Renal cortical epithelial cell (primary cell): ENCODE data around the gene TICAM1. TPM values are rescaled to one million over a fixed set of nuclear protein-coding genes. Genes with fewer than 3 reads are reported as not detected.
A peak's percentile ranks its signal among the peaks of the same experiment; 100 is the strongest.

ENCODE experiments used
- DNase-seq: peaks from one replicate; pipeline ENCODE4 v3.0.0-alpha.2; 2011; ENCODE audit warnings: low read depth
- total RNA-seq: library from RNA; depleted of rRNA; stranded (reverse); fragments of >200 nt; gene quantifications from 2 replicates; pipeline ENCODE4 v1.2.3, GENCODE V29; 2014

Gene TICAM1
- total RNA-seq, 1 donor from 2014 or later = 9.0 TPM

GRCh38 chr19:4772566-4772965 lies 58.9 kb downstream of the TICAM1 start:
- no peak for DNase-seq

- peak; percentile 73 for DNase-seq
Observed at GRCh38 chr19:4768934-4769777, 62.4 kb downstream of the TICAM1 start.

Other genes with a start within 250 kb of the TICAM1 start
- 3.0 and 5.4 TPM in 2 replicates for gene TNFAIP8L1, start 192.2 kb downstream of the TICAM1 start, total RNA-seq
- 52.1 and 140 TPM in 2 replicates for gene MYDGF, start 161.4 kb downstream of the TICAM1 start, total RNA-seq
- gene DPP9, start 107.9 kb downstream of the TICAM1 start, total RNA-seq = 21.5 and 37.4 TPM in 2 replicates
- 13.0 and 14.8 TPM in 2 replicates for gene FEM1A, start 40.0 kb downstream of the TICAM1 start, total RNA-seq
- gene PLIN3, start 36.0 kb upstream of the TICAM1 start, total RNA-seq = 348 and 378 TPM in 2 replicates
- gene ARRDC5, start 71.2 kb upstream of the TICAM1 start, total RNA-seq = not detected in 2 replicates
- 18.0 and 26.2 TPM in 2 replicates for gene UHRF1, start 77.8 kb upstream of the TICAM1 start, total RNA-seq
- gene KDM4B, start 137.4 kb upstream of the TICAM1 start, total RNA-seq = 8.7 and 47.0 TPM in 2 replicates